ENCODE data around the gene PC. TPM values are rescaled to one million over a fixed set of nuclear protein-coding genes. Genes with fewer than 3 reads are reported as not detected.

PC gene
- total and polyA plus RNA-seq, 2 donors (not counting 3 experiments of a cell fraction or from before 2014, with no cell fraction given), result 5.5 to 17.5 TPM

GRCh38 chr11:66958956-66959274 is 732 bp upstream of the PC start:
- CTCF ChIA-PET, result interaction anchor here (1.2 to 3.2 kb wide), 5 partner anchors 9 to 63 kb away, joined by 4 to 23 read pairs (median 5); partner anchors contain the start of gene C11orf86

More at GRCh38 chr11:66958956-66959274, 732 bp upstream of the PC start:
- POLR2A ChIA-PET, result no interaction called here
- H3K9ac ChIP-seq (replicated peaks; ENCODE audit: extremely low read depth, insufficient read depth, low read length), result no peak overlapping the region
- peak overlapping the region; percentile 2 for H3K4me2 ChIP-seq (ENCODE audit: insufficient read depth, low read length)
- intact Hi-C loops (cut with micrococcal nuclease) (loop anchor here (1.0 to 2.0 kb wide), 2 partner anchors 9 to 102 kb away; partner anchors contain the start of gene LRFN4), dilution Hi-C loops (cut with MboI; ENCODE audit: extremely low pct_ligation_motif_present, low sequenced_read_pairs) (no loop called here)
- no peaks in the 10 kb centered on the region for H3K79me2 ChIP-seq (ENCODE audit: control insufficient read depth, insufficient read depth, low read length)
- no peaks in the 10 kb centered on the region for H3K9me1 ChIP-seq (replicated peaks; ENCODE audit: control insufficient read depth, extremely low read depth, insufficient read depth, low read length)
- FAIRE-seq (no peak), DNase-seq (ENCODE audit: low read depth, low spot score) (no peak)
- H3K27ac ChIP-seq (ENCODE audit: insufficient read depth, low read depth, low read length), result no peak overlapping the region
- peaks cover 4% of the 10 kb centered on the region for H3K4me1 ChIP-seq (ENCODE audit: control insufficient read depth, extremely low read depth, insufficient read depth, low read length)
- H3K4me3 ChIP-seq (replicated peaks in 1 of 3; ENCODE audit: insufficient read depth in 1 of 3, low read depth in 1 of 3, low read length in 3 of 3), result peak overlapping the region in 1 of 3 experiments; percentile 7
- H3K27me3 ChIP-seq (ENCODE audit: control insufficient read depth in 2 of 2, insufficient read depth in 2 of 2, low read length in 2 of 2), result no peaks in the 10 kb centered on the region
- H3K36me3 ChIP-seq (ENCODE audit: control insufficient read depth in 2 of 2, extremely low read depth in 1 of 2, insufficient read depth in 2 of 2, low read length in 2 of 2), result no peaks in the 10 kb centered on the region
- TF ChIP-seq POLR2A (IDR thresholded peaks at IDR 0.05; ENCODE audit: low read depth, low read length), result no peak
- TF ChIP-seq FOS (IDR thresholded peaks at IDR 0.05; ENCODE audit: borderline replicate concordance, insufficient read depth, low read length), result no peak
- no peak for TF ChIP-seq GATA2 (IDR thresholded peaks at IDR 0.05; ENCODE audit: insufficient read depth, insufficient read length, low read depth, low read length)
- TF ChIP-seq EZH2 (IDR thresholded peaks at IDR 0.05; ENCODE audit: borderline replicate concordance, low read depth, low read length, severe bottlenecking), result no peak
- TF ChIP-seq MYC (IDR thresholded peaks at IDR 0.05; ENCODE audit: low read depth, low read length), result no peak
- no peak for TF ChIP-seq JUN (IDR thresholded peaks at IDR 0.05; ENCODE audit: borderline replicate concordance, insufficient read depth, insufficient read length, low read depth)
- TF ChIP-seq POLR2AphosphoS5 (IDR thresholded peaks at IDR 0.05; ENCODE audit: insufficient read depth, low read depth, low read length), result no peak
- TF ChIP-seq CTCF (IDR thresholded peaks at IDR 0.05; ENCODE audit: extremely low read depth in 1 of 2, insufficient read depth in 1 of 2, low read depth in 1 of 2, low read length in 2 of 2), result no peak
- no peak for TF ChIP-seq MAX (IDR thresholded peaks at IDR 0.05; ENCODE audit: insufficient read depth, insufficient read length)
- H3K9me3 ChIP-seq (replicated peaks; ENCODE audit: control insufficient read depth, insufficient read depth, low read length), result no peaks in the 10 kb centered on the region
- peak overlapping the region; percentile 63 for H2AFZ ChIP-seq (ENCODE audit: low read depth, low read length)
- BruUV-seq (replicated peaks), result no TSS peak
- H4K20me1 ChIP-seq (replicated peaks; ENCODE audit: control insufficient read depth, extremely low read depth, insufficient read depth, low read length), result no peaks in the 10 kb centered on the region

All from endothelial cell of umbilical vein (primary cell).